ENCODE data around the gene HMGXB4.

GRCh38 chr22:35226958-35227647 is 30.2 kb upstream of the HMGXB4 start:
- no peak for TF ChIP-seq POLR2A (IDR thresholded peaks at IDR 0.05; ENCODE audit: extremely low read depth, insufficient read length)
- no peak for TF ChIP-seq CTCF (IDR thresholded peaks at IDR 0.05; ENCODE audit: low read depth, low read length)
- no peak for TF ChIP-seq MAX (IDR thresholded peaks at IDR 0.05; ENCODE audit: low read depth, low read length)

Measured in NB4 (cell line).